ENCODE results near the gene PXYLP1. TPM values are rescaled to one million over a fixed set of nuclear protein-coding genes. Genes with fewer than 3 reads are reported as not detected.

Gene PXYLP1
- total and polyA plus RNA-seq, 2 of the 8 experiments (the other 6 are each of a cell fraction or from before 2014, with no cell fraction given) = 19.4 to 20.6 TPM

- no peak overlapping the region for H2BK5ac ChIP-seq (ENCODE audit: low read depth, low read length)
- H3K4me2 ChIP-seq (ENCODE audit: insufficient read depth in 1 of 2, low read depth in 2 of 2, low read length in 2 of 2) = no peak overlapping the region
- 92% methylated on average over 19 of the region's 19 CpGs; no CpG with 5 or more reads in 1 of the 2 experiments for WGBS, 2 experiments (ENCODE audit: extremely low coverage in 1 of 2, insufficient coverage in 1 of 2, insufficient read length in 1 of 2, insufficient replicate concordance in 2 of 2, low coverage in 1 of 2, low lambda C conversion rate in 2 of 2, missing lambda C conversion rate in 1 of 2)
- H3K14ac ChIP-seq (ENCODE audit: insufficient read length) = no peak overlapping the region
- H3K27ac ChIP-seq (ENCODE audit: low read depth, low read length) = no peak overlapping the region
- ChIA-PET POLR2A (ENCODE audit: partially characterized antibody) (interaction anchor here (0.6 to 1.4 kb wide), 3 partner anchors 10 to 415 kb away, joined by 3 read pairs; no protein-coding TSS in a partner anchor), CTCF (ENCODE audit: partially characterized antibody) (interaction anchor here (0.6 to 3.1 kb wide), 10 partner anchors 9 to 293 kb away, joined by 3 to 22 read pairs (median 4); partner anchors contain the start of gene PXYLP1)
- H3K23me2 ChIP-seq (ENCODE audit: low read depth, low read length) = no peaks in the 10 kb centered on the region
- no peak overlapping the region for H2BK15ac ChIP-seq (ENCODE audit: low read length)
- no peak for DNase-seq (ENCODE audit: low read depth in 1 of 2, low spot score in 2 of 2)
- no peaks in the 10 kb centered on the region for H3K9me3 ChIP-seq (ENCODE audit: insufficient read depth in 2 of 2, low read depth in 1 of 2, low read length in 1 of 2)
- no peak overlapping the region for H2BK12ac ChIP-seq (ENCODE audit: low read depth, low read length)
- H4K91ac ChIP-seq (replicated peaks; ENCODE audit: insufficient read length, low read length) = no peak overlapping the region
- H3K27me3 ChIP-seq (replicated peaks in 1 of 4; ENCODE audit: control insufficient read depth in 3 of 4, extremely low read depth in 1 of 4, insufficient read depth in 3 of 4, low read length in 3 of 4) = no peaks in the 10 kb centered on the region
- H3K4me3 ChIP-seq (ENCODE audit: extremely low read depth in 1 of 4, insufficient read depth in 2 of 4, low read depth in 3 of 4, low read length in 4 of 4) = no peak overlapping the region
- H3K79me1 ChIP-seq (ENCODE audit: low read depth, low read length) = no peaks in the 10 kb centered on the region
- peaks cover 0 to 20% (median 7%) of the 10 kb centered on the region in 4 experiments; a peak in 5 of 8 replicates for H3K36me3 ChIP-seq (ENCODE audit: control insufficient read depth in 2 of 4, insufficient read depth in 4 of 4, low read length in 3 of 4)
- no peak overlapping the region for H3K4ac ChIP-seq (replicated peaks; ENCODE audit: insufficient read length, low read depth, low read length)
- no peak overlapping the region for H2BK120ac ChIP-seq (replicated peaks; ENCODE audit: low read depth, low read length)
- no peak overlapping the region for H3K56ac ChIP-seq (replicated peaks; ENCODE audit: insufficient read length, low read depth, low read length)
- no peak overlapping the region for H2AK5ac ChIP-seq (ENCODE audit: low read depth, low read length)
- no peak for FAIRE-seq
- no peak overlapping the region for H3K18ac ChIP-seq (ENCODE audit: extremely low read depth, low read length)
- H4K20me1 ChIP-seq (replicated peaks in 1 of 2; ENCODE audit: control insufficient read depth in 1 of 2, insufficient read depth in 2 of 2, low read length in 2 of 2) = no peaks in the 10 kb centered on the region
- no peaks in the 10 kb centered on the region for H3K4me1 ChIP-seq (replicated peaks in 1 of 4; ENCODE audit: control insufficient read depth in 3 of 4, insufficient read depth in 4 of 4, low read length in 3 of 4)
- H3K9ac ChIP-seq (replicated peaks in 1 of 4; ENCODE audit: extremely low read depth in 1 of 4, low read depth in 3 of 4, low read length in 3 of 4) = no peak overlapping the region
- no peak overlapping the region for H4K5ac ChIP-seq (ENCODE audit: insufficient read length, low read depth, low read length)
- H3K23ac ChIP-seq (ENCODE audit: insufficient read length) = no peak overlapping the region
- no peak overlapping the region for H2AFZ ChIP-seq (ENCODE audit: low read length)
- H2BK20ac ChIP-seq (ENCODE audit: low read length) = no peak overlapping the region
- no peaks in the 10 kb centered on the region for H3K79me2 ChIP-seq (ENCODE audit: control insufficient read depth in 1 of 2, insufficient read depth in 2 of 2, low read length in 2 of 2)
- no peak overlapping the region for H4K8ac ChIP-seq (ENCODE audit: extremely low read depth, insufficient read depth, low read length)
- TF ChIP-seq GABPA (IDR thresholded peaks at IDR 0.05; ENCODE audit: borderline replicate concordance, insufficient read depth, low read length) = no peak
- no peak for TF ChIP-seq TAF7 (optimal IDR thresholded peaks at IDR 0.05; ENCODE audit: borderline replicate concordance, low read depth, low read length)
- no peak for TF ChIP-seq JUND (IDR thresholded peaks at IDR 0.05; ENCODE audit: low read length)
- no peak for TF ChIP-seq CTCF (IDR thresholded peaks at IDR 0.05; ENCODE audit: control extremely low read depth in 1 of 3, insufficient read depth in 1 of 3, low read depth in 1 of 3, low read length in 3 of 3)
- no peak for TF ChIP-seq GTF2F1 (IDR thresholded peaks at IDR 0.05; ENCODE audit: borderline replicate concordance, low read depth, low read length)
- no peak for TF ChIP-seq KDM5A (IDR thresholded peaks at IDR 0.05; ENCODE audit: low read length)
- TF ChIP-seq EGR1 (IDR thresholded peaks at IDR 0.05; ENCODE audit: borderline replicate concordance, low read depth, low read length) = no peak
- no peak for TF ChIP-seq SP4 (IDR thresholded peaks at IDR 0.05; ENCODE audit: low read length)
- TF ChIP-seq PHF8 (conservative IDR thresholded peaks at IDR 0.05; ENCODE audit: low read depth, low read length) = no peak
- no peak for TF ChIP-seq BRCA1 (IDR thresholded peaks at IDR 0.05; ENCODE audit: low read depth, low read length)
- no peak for TF ChIP-seq NRF1 (IDR thresholded peaks at IDR 0.05; ENCODE audit: low read depth, low read length)
These were observed 60.9 kb downstream of the PXYLP1 start for GRCh38 chr3:141292356-141293058.
